Measurements from ENCODE around the gene TMEM156.
"Not testable (repeated sequence)": the region's sequence is repeated elsewhere in the genome, so short reads cannot be mapped to it uniquely, and the experiment has no call there.

Gene TMEM156

GRCh38 chr4:39024311-39024865, 7.8 kb downstream of the TMEM156 start:
- no peak for DNase-seq (ENCODE audit: low read depth)
- TF ChIP-seq CTCF (IDR thresholded peaks at IDR 0.05; ENCODE audit: insufficient read depth, low read depth, low read length, missing control alignments): no peak
- H3K4me3 ChIP-seq (ENCODE audit: low read length): no peak overlapping the region

GRCh38 chr4:39023059-39023458, 9.2 kb downstream of the TMEM156 start:
- no peak for TF ChIP-seq CTCF (IDR thresholded peaks at IDR 0.05; ENCODE audit: insufficient read depth, low read depth, low read length, missing control alignments)
- DNase-seq (ENCODE audit: low read depth): no peak
- H3K4me3 ChIP-seq (ENCODE audit: low read length): no peak overlapping the region

GRCh38 chr4:39022241-39022640, 10.0 kb downstream of the TMEM156 start:
- no peak for DNase-seq (ENCODE audit: low read depth)
- H3K4me3 ChIP-seq (ENCODE audit: low read length): no peak overlapping the region
- TF ChIP-seq CTCF (IDR thresholded peaks at IDR 0.05; ENCODE audit: insufficient read depth, low read depth, low read length, missing control alignments): no peak

GRCh38 chr4:39021631-39022030, 10.6 kb downstream of the TMEM156 start:
- no peak for TF ChIP-seq CTCF (IDR thresholded peaks at IDR 0.05; ENCODE audit: insufficient read depth, low read depth, low read length, missing control alignments)

GRCh38 chr4:39020130-39020529, 12.1 kb downstream of the TMEM156 start:
- no peak overlapping the region for H3K4me3 ChIP-seq (ENCODE audit: low read length)
- DNase-seq (ENCODE audit: low read depth): no peak
- TF ChIP-seq CTCF (IDR thresholded peaks at IDR 0.05; ENCODE audit: insufficient read depth, low read depth, low read length, missing control alignments): no peak

More at GRCh38 chr4:39021631-39022030, 10.6 kb downstream of the TMEM156 start:
- no peak overlapping the region for H3K4me3 ChIP-seq (ENCODE audit: low read length)
- peak; percentile 31 for DNase-seq (ENCODE audit: low read depth)

GRCh38 chr4:39014028-39014427, 18.2 kb downstream of the TMEM156 start:
- H3K4me3 ChIP-seq (ENCODE audit: low read length): no peak overlapping the region
- peak; percentile 29 for DNase-seq (ENCODE audit: low read depth)
- TF ChIP-seq CTCF (IDR thresholded peaks at IDR 0.05; ENCODE audit: insufficient read depth, low read depth, low read length, missing control alignments): no peak

GRCh38 chr4:39004758-39005157, 27.5 kb downstream of the TMEM156 start:
- H3K4me3 ChIP-seq (ENCODE audit: low read length): no peak overlapping the region
- DNase-seq (ENCODE audit: low read depth): no peak
- no peak for TF ChIP-seq CTCF (IDR thresholded peaks at IDR 0.05; ENCODE audit: insufficient read depth, low read depth, low read length, missing control alignments)

- not testable (repeated sequence) for H3K4me3 ChIP-seq (ENCODE audit: low read length)
These were observed 30.2 kb downstream of the TMEM156 start for GRCh38 chr4:39002058-39002457.

More at GRCh38 chr4:39002058-39002457, 30.2 kb downstream of the TMEM156 start:
- DNase-seq (ENCODE audit: low read depth): not testable (repeated sequence)
